DLD1 (cell line): ENCODE measurements around the gene CDC45.

ENCODE experiments used
- in situ Hi-C: cut with HindIII; loops from 2 replicates; pipeline ENCODE4 v1.10.0; 2017; ENCODE audit warnings: low sequenced_read_pairs

Gene CDC45

GRCh38 chr22:19447330-19448075 is 32.2 kb upstream of the CDC45 start, which contains the start of gene C22orf39:
Gene C22orf39, minus strand, starts transcription at chr22:19447711. Its CDS starts 23 bp downstream, at chr22:19447688.
- in situ Hi-C loops = no loop called here

- in situ Hi-C loops = no loop called here
These were observed 31.6 kb upstream of the CDC45 start for GRCh38 chr22:19448076-19448607.

- in situ Hi-C loops = no loop called here
These were observed 30.8 kb upstream of the CDC45 start for GRCh38 chr22:19448739-19449421.

- in situ Hi-C loops = no loop called here
These were observed 30.3 kb upstream of the CDC45 start for GRCh38 chr22:19449422-19449767.

- in situ Hi-C loops = no loop called here
These were observed 29.2 kb upstream of the CDC45 start for GRCh38 chr22:19450363-19451175.

GRCh38 chr22:19451570-19451969 is 28.1 kb upstream of the CDC45 start:
- in situ Hi-C loops = no loop called here

GRCh38 chr22:19453718-19454117 is 26.0 kb upstream of the CDC45 start:
- in situ Hi-C loops = no loop called here

- in situ Hi-C loops = no loop called here
These were observed 25.6 kb upstream of the CDC45 start for GRCh38 chr22:19454156-19454555.

GRCh38 chr22:19455033-19455432 is 24.7 kb upstream of the CDC45 start:
- in situ Hi-C loops = no loop called here

- in situ Hi-C loops = no loop called here
These were observed 23.9 kb upstream of the CDC45 start for GRCh38 chr22:19455585-19456370.

- in situ Hi-C loops = no loop called here
These were observed 23.2 kb upstream of the CDC45 start for GRCh38 chr22:19456541-19456940.

GRCh38 chr22:19457828-19458428 is 21.8 kb upstream of the CDC45 start:
- in situ Hi-C loops = no loop called here

- in situ Hi-C loops = loop anchor here (10.0 kb wide), 1 partner anchor 65 kb away; no protein-coding TSS in a partner anchor
These were observed 19.7 kb upstream of the CDC45 start for GRCh38 chr22:19460036-19460435.

GRCh38 chr22:19461506-19461905 is 18.2 kb upstream of the CDC45 start:
- in situ Hi-C loops = loop anchor here (10.0 kb wide), 1 partner anchor 67 kb away; no protein-coding TSS in a partner anchor

- in situ Hi-C loops = loop anchor here (10.0 kb wide), 1 partner anchor 68 kb away; no protein-coding TSS in a partner anchor
These were observed 16.7 kb upstream of the CDC45 start for GRCh38 chr22:19463008-19463407.

- in situ Hi-C loops = loop anchor here (10.0 kb wide), 1 partner anchor 69 kb away; no protein-coding TSS in a partner anchor
These were observed 15.9 kb upstream of the CDC45 start for GRCh38 chr22:19463491-19464469.

GRCh38 chr22:19464546-19464945 is 15.2 kb upstream of the CDC45 start:
- in situ Hi-C loops = loop anchor here (10.0 kb wide), 1 partner anchor 70 kb away; no protein-coding TSS in a partner anchor

GRCh38 chr22:19464975-19465374 is 14.7 kb upstream of the CDC45 start:
- in situ Hi-C loops = loop anchor here (10.0 kb wide), 1 partner anchor 70 kb away; no protein-coding TSS in a partner anchor
